HG03060 (cell line): ENCODE results near the gene THOC6.

Experiments
- ATAC-seq: cut with Tn5 transposase; IDR thresholded peaks from one replicate; pipeline ENCODE4 v1.9.1; 2021; ENCODE audit warnings: low read depth, moderate number of reproducible peaks; ENCODE audit not compliant: unreplicated experiment

THOC6 gene

GRCh38 chr16:2991566-2992261 is 32.1 kb upstream of the THOC6 start:
- no peak for ATAC-seq

GRCh38 chr16:2992383-2993081 is 31.3 kb upstream of the THOC6 start:
- no peak for ATAC-seq

GRCh38 chr16:2996298-2996697 is 27.5 kb upstream of the THOC6 start:
- no peak for ATAC-seq

GRCh38 chr16:2999929-3000328 is 23.9 kb upstream of the THOC6 start:
- no peak for ATAC-seq

GRCh38 chr16:3000540-3000939 is 23.3 kb upstream of the THOC6 start:
- no peak for ATAC-seq

- no peak for ATAC-seq
These were observed 22.5 kb upstream of the THOC6 start for GRCh38 chr16:3001316-3001715.

- ATAC-seq = peak; percentile 95
These were observed 20.1 kb upstream of the THOC6 start for GRCh38 chr16:3003582-3004270.

- no peak for ATAC-seq
These were observed 19.5 kb upstream of the THOC6 start for GRCh38 chr16:3004319-3004718.

GRCh38 chr16:3004781-3005284 is 19.0 kb upstream of the THOC6 start:
- no peak for ATAC-seq

- no peak for ATAC-seq
These were observed 16.5 kb upstream of the THOC6 start for GRCh38 chr16:3007059-3007956.

GRCh38 chr16:3007957-3008689 is 15.7 kb upstream of the THOC6 start:
- ATAC-seq = no peak

- ATAC-seq = no peak
These were observed 15.2 kb upstream of the THOC6 start for GRCh38 chr16:3008690-3009037.

- ATAC-seq = no peak
These were observed 14.1 kb upstream of the THOC6 start for GRCh38 chr16:3009568-3010390.

- no peak for ATAC-seq
These were observed 13.3 kb upstream of the THOC6 start for GRCh38 chr16:3010510-3010909.

GRCh38 chr16:3012246-3012645 is 11.6 kb upstream of the THOC6 start:
- no peak for ATAC-seq

- no peak for ATAC-seq
These were observed 10.9 kb upstream of the THOC6 start, which contains the start of gene CLDN9 for GRCh38 chr16:3012828-3013420. Gene CLDN9, plus strand, starts transcription at chr16:3012923. Its CDS starts 440 bp downstream, at chr16:3013363.

GRCh38 chr16:3013491-3013951 is 10.3 kb upstream of the THOC6 start:
- ATAC-seq = no peak

- no peak for ATAC-seq
These were observed 9.7 kb upstream of the THOC6 start for GRCh38 chr16:3013998-3014690.
